ENCODE data around the gene SLC25A43. TPM values are rescaled to one million over a fixed set of nuclear protein-coding genes. Genes with fewer than 3 reads are reported as not detected.

The SLC25A43 gene
- total and polyA plus RNA-seq, 2 of the 4 experiments (the other 2 are of a cell fraction): 12.3 to 12.5 TPM

DNA sequence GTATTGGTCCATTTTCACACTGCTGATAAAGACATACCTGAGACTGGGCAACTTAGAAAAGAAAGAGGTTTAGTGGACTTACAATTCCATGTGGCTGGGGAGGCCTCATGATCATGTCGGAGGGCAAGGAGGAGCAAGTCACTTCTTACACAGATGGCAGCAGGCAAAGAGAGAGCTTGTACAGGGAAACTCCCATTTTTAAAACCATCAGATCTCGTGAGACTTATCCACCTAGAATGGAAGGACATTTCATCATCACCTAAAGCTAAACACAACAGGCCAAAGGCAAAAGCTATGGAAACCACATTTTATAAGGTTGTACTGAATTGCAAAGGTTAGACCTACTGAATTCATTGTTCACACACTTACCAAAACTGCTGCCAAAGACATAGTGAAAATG is 6.0 kb upstream of the SLC25A43 start:
- whole genome bisulfite sequencing, 2 experiments (ENCODE audit: extremely low coverage in 2 of 2, insufficient read length in 1 of 2): no CpG with 5 or more reads among the region's 2 CpGs
- CTCF ChIA-PET: interaction anchor here (0.7 kb wide), 1 partner anchor 76 kb away, joined by 3 read pairs; no protein-coding TSS in a partner anchor
- H3K27me3 ChIP-seq (ENCODE audit: control insufficient read depth, insufficient read depth, low read length): no peaks in the 10 kb centered on the region

More for the DNA sequence above, 6.0 kb upstream of the SLC25A43 start:
- no peak overlapping the region for H2BK15ac ChIP-seq (ENCODE audit: low read depth, low read length)
- no peak overlapping the region for H2AK5ac ChIP-seq (ENCODE audit: low read depth, low read length)
- H3K79me1 ChIP-seq (ENCODE audit: low read depth in 1 of 2, low read length in 2 of 2): no peaks in the 10 kb centered on the region
- H4K8ac ChIP-seq (ENCODE audit: low read depth in 2 of 2, low read length in 2 of 2): no peak overlapping the region
- H4K91ac ChIP-seq (ENCODE audit: insufficient read depth, low read depth, low read length): no peak overlapping the region
- no peak overlapping the region for H3K14ac ChIP-seq (replicated peaks; ENCODE audit: low read depth, low read length)
- H3K23ac ChIP-seq (ENCODE audit: low read depth, low read length): no peak overlapping the region
- in situ Hi-C loops (cut with MboI; ENCODE audit: low sequenced_read_pairs): no loop called here
- H2AK9ac ChIP-seq (replicated peaks; ENCODE audit: low read depth, low read length, poor library complexity): no peak overlapping the region
- dilution Hi-C loops (cut with HindIII; ENCODE audit: low sequenced_read_pairs, unreplicated experiment): no loop called here
- no peak overlapping the region for H2AFZ ChIP-seq (replicated peaks; ENCODE audit: low read length, poor library complexity)
- no peak overlapping the region for H3K4me2 ChIP-seq (ENCODE audit: low read depth, low read length)
- ATAC-seq (ENCODE audit: low read depth) (no peak), DNase-seq (no peak)
- H2BK5ac ChIP-seq (ENCODE audit: low read depth, low read length, poor library complexity, severe bottlenecking): no peak overlapping the region
- H3K56ac ChIP-seq (ENCODE audit: extremely low read depth, insufficient read depth, low read length): no peak overlapping the region
- H3K18ac ChIP-seq (ENCODE audit: low read depth, low read length): no peak overlapping the region
- H2BK20ac ChIP-seq (ENCODE audit: low read depth, low read length): no peak overlapping the region
- TF ChIP-seq, protein P1, sequence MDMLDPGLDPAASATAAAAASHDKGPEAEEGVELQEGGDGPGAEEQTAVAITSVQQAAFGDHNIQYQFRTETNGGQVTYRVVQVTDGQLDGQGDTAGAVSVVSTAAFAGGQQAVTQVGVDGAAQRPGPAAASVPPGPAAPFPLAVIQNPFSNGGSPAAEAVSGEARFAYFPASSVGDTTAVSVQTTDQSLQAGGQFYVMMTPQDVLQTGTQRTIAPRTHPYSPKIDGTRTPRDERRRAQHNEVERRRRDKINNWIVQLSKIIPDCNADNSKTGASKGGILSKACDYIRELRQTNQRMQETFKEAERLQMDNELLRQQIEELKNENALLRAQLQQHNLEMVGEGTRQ (IDR thresholded peaks at IDR 0.05; ENCODE audit: low read depth, low read length): no peak
- no peak for TF ChIP-seq CHD1 (IDR thresholded peaks at IDR 0.05; ENCODE audit: low read depth, low read length)
- H3K4ac ChIP-seq (ENCODE audit: low read depth, low read length): no peak overlapping the region
- POLR2A ChIA-PET (ENCODE audit: unreplicated experiment): no interaction called here
- intact Hi-C loops (cut with micrococcal nuclease): no loop called here
- no peak overlapping the region for H2BK120ac ChIP-seq (ENCODE audit: low read depth, low read length)
- no peaks in the 10 kb centered on the region for H3K9me1 ChIP-seq (ENCODE audit: insufficient read depth, low read length)
- BruUV-seq (replicated peaks): no TSS peak
- no peaks in the 10 kb centered on the region for H3K4me1 ChIP-seq (ENCODE audit: control insufficient read depth, insufficient read depth, low read length)
- H3K4me3 ChIP-seq (ENCODE audit: insufficient read depth, low read depth, low read length): no peak overlapping the region
- H4K5ac ChIP-seq (ENCODE audit: low read depth, low read length): no peak overlapping the region
- H3K9ac ChIP-seq (ENCODE audit: low read depth, low read length): no peak overlapping the region
- H4K20me1 ChIP-seq (ENCODE audit: insufficient read depth, low read length): no peaks in the 10 kb centered on the region
- no peaks in the 10 kb centered on the region for H3K36me3 ChIP-seq (ENCODE audit: control insufficient read depth, insufficient read depth, low read length)
- no peak overlapping the region for H3K27ac ChIP-seq (ENCODE audit: insufficient read depth, low read length)
- no peaks in the 10 kb centered on the region for H3K9me3 ChIP-seq (ENCODE audit: control insufficient read depth, insufficient read depth, low read length)
